ENCODE results near the gene SEC61B. TPM values are rescaled to one million over a fixed set of nuclear protein-coding genes. Genes with fewer than 3 reads are reported as not detected.

SEC61B gene
- total and polyA plus RNA-seq, 2 donors (not counting 3 experiments of a cell fraction or from before 2014, with no cell fraction given), result 242 to 594 TPM

- intact Hi-C loops (cut with micrococcal nuclease), result no loop called here
- POLR2A ChIA-PET, result no interaction called here
Observed at GRCh38 chr9:99251157-99251556, 29.1 kb downstream of the SEC61B start.

More at GRCh38 chr9:99251157-99251556, 29.1 kb downstream of the SEC61B start:
- Histone ChIP-seq H4K20me1 (replicated peaks; ENCODE audit: control insufficient read depth, extremely low read depth, insufficient read depth, low read length) (no peaks in the 10 kb centered on the region), H3K9me1 (replicated peaks; ENCODE audit: control insufficient read depth, extremely low read depth, insufficient read depth, low read length) (no peaks in the 10 kb centered on the region), H3K27me3 (ENCODE audit: control insufficient read depth in 2 of 2, insufficient read depth in 2 of 2, low read length in 2 of 2) (no peaks in the 10 kb centered on the region), H3K4me1 (ENCODE audit: control insufficient read depth, extremely low read depth, insufficient read depth, low read length) (no peaks in the 10 kb centered on the region), H3K4me3 (replicated peaks in 1 of 3; ENCODE audit: insufficient read depth in 1 of 3, low read depth in 1 of 3, low read length in 3 of 3) (no peak overlapping the region), H3K36me3 (ENCODE audit: control insufficient read depth in 2 of 2, extremely low read depth in 1 of 2, insufficient read depth in 2 of 2, low read length in 2 of 2) (no peaks in the 10 kb centered on the region), H3K27ac (ENCODE audit: insufficient read depth, low read depth, low read length) (no peak overlapping the region), H3K4me2 (ENCODE audit: insufficient read depth, low read length) (no peak overlapping the region), H3K9ac (replicated peaks; ENCODE audit: extremely low read depth, insufficient read depth, low read length) (no peak overlapping the region), H3K9me3 (replicated peaks; ENCODE audit: control insufficient read depth, insufficient read depth, low read length) (no peaks in the 10 kb centered on the region), H3K79me2 (ENCODE audit: control insufficient read depth, insufficient read depth, low read length) (no peaks in the 10 kb centered on the region), H2AFZ (ENCODE audit: low read depth, low read length) (no peak overlapping the region)
- no peak for DNase-seq (ENCODE audit: low read depth, low spot score)
- FAIRE-seq, result no peak
- CTCF ChIA-PET, result no interaction called here
- no peak for TF ChIP-seq EZH2 (IDR thresholded peaks at IDR 0.05; ENCODE audit: borderline replicate concordance, low read depth, low read length, severe bottlenecking)
- TF ChIP-seq GATA2 (IDR thresholded peaks at IDR 0.05; ENCODE audit: insufficient read depth, insufficient read length, low read depth, low read length), result no peak
- TF ChIP-seq MAX (IDR thresholded peaks at IDR 0.05; ENCODE audit: insufficient read depth, insufficient read length), result no peak
- TF ChIP-seq POLR2AphosphoS5 (IDR thresholded peaks at IDR 0.05; ENCODE audit: insufficient read depth, low read depth, low read length), result no peak
- TF ChIP-seq JUN (IDR thresholded peaks at IDR 0.05; ENCODE audit: borderline replicate concordance, insufficient read depth, insufficient read length, low read depth), result no peak
- TF ChIP-seq MYC (IDR thresholded peaks at IDR 0.05; ENCODE audit: low read depth, low read length), result no peak
- no peak for TF ChIP-seq POLR2A (IDR thresholded peaks at IDR 0.05; ENCODE audit: low read depth, low read length)
- TF ChIP-seq FOS (IDR thresholded peaks at IDR 0.05; ENCODE audit: borderline replicate concordance, insufficient read depth, low read length), result no peak
- TF ChIP-seq CTCF (IDR thresholded peaks at IDR 0.05; ENCODE audit: extremely low read depth in 1 of 2, insufficient read depth in 1 of 2, low read depth in 1 of 2, low read length in 2 of 2), result no peak
- dilution Hi-C loops (cut with MboI; ENCODE audit: extremely low pct_ligation_motif_present, low sequenced_read_pairs), result no loop called here
- no TSS peak for BruUV-seq (replicated peaks)

Measured in endothelial cell of umbilical vein (primary cell).